ENCODE data around the gene MPLKIP.
"Not testable (repeated sequence)": the region's sequence is repeated elsewhere in the genome, so short reads cannot be mapped to it uniquely, and the experiment has no call there.

Gene MPLKIP

DNA sequence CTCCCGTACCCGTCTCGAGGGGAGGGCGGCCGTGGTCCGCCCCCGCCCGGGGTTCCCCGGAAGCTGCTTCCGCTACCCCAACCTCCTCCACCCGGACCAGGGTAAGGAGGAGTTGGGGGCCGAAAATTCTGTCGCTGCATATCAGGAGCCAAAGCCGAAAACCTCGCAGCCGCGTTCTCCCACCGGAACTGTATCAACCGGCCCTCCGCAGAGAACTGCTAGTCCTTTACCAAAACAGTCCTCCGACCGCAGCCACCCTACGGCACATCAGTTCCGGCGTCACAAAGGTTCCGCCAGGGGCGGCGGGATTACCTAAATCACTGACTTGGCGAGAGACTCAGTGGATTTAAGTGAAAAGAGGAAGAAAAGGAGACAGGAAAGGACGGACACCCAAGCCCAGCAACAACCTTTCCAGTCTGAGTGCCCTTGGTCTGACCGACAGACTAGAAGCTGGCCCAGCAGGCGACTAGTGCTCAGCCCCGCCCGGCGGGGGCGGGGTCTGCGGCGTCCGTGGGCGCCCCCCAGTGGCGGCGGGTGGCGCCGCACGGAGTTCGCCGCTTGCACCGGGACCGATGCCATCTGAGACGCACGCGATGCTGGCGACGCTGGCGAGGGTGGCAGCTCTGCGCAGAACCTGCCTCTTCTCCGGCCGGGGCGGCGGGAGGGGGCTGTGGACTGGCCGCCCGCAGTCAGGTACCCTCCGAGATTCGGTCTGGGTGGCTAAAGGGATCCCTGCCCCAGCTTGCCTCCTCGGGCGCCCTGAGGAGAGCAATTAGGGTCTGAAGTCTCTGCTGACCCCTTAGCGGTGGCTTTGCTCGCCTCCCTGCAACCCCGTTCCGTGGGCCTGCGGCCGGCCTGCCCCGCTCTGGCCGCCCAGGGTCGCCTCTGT, at the start of gene MPLKIP, which contains the start of gene SUGCT:
MPLKIP (minus strand) TSS at position 195 of the 889 bp plus-strand sequence; CDS start at position 140, 55 bp downstream.
SUGCT (plus strand) TSS at position 578 of the 889 bp plus-strand sequence.
- peaks cover 4% of the 10 kb centered on the region for H3K36me3 Mint-ChIP-seq (ENCODE audit: low read depth)
- no peaks in the 10 kb centered on the region for H3K9me3 Mint-ChIP-seq
- H3K4me3 Mint-ChIP-seq: peak within 1 kb of the TSS; percentile 93
- peak within 1 kb of the TSS; percentile 91 for H3K27ac Mint-ChIP-seq
- peaks cover 14% of the 10 kb centered on the region for H3K4me1 Mint-ChIP-seq (ENCODE audit: low read depth)
- peak; percentile 82 for DNase-seq (ENCODE audit: low spot score)
- peaks cover 6% of the 10 kb centered on the region for H3K27me3 Mint-ChIP-seq (ENCODE audit: low read depth)

DNA sequence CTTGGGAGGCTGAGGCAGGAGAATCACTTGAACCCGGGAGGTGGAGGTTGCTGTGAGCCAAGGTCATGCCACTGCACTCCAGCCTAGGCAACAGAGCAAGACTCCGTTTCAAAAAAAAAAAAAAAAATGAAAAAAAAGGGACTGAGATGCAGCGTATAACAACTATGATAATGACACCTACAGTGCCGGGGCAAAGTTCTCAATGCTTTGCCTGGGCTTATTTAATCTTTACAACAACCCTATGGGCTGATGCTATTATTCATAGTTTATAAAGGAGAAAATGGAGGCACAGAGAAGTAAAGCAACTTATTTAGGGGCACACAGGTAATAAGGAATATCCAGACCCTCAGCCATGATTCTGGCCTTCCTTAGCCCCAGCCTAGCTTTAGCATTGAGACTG, 48.0 kb upstream of the MPLKIP start:
- H3K36me3 Mint-ChIP-seq (ENCODE audit: low read depth): no peaks in the 10 kb centered on the region
- no peak overlapping the region for H3K4me3 Mint-ChIP-seq
- H3K27ac Mint-ChIP-seq: no peak overlapping the region
- no peaks in the 10 kb centered on the region for H3K27me3 Mint-ChIP-seq (ENCODE audit: low read depth)
- DNase-seq (ENCODE audit: low spot score): no peak
- no peaks in the 10 kb centered on the region for H3K9me3 Mint-ChIP-seq
- H3K4me1 Mint-ChIP-seq (ENCODE audit: low read depth): no peaks in the 10 kb centered on the region

DNA sequence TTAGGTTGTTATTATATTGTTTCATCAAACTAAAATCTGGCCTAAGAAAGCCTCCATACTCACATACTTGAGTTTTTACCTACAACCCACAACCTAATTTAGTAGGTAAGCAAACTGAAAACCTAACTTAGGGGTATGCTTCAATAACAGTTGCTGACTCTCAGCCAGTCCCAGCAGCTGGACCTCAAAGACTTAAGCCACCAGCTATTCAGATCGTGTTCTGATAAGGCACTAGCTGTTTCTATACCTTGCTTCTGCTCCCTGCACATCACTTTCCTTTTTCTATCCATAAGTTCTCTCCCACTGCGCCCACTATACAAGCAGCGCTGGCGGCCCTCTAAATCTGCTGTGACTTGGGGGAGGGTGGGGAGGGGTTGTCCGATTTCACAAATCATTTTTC, 42.6 kb upstream of the MPLKIP start:
- DNase-seq (ENCODE audit: low spot score): no peak
- Mint-ChIP-seq H3K4me1 (ENCODE audit: low read depth) (no peaks in the 10 kb centered on the region), H3K9me3 (no peaks in the 10 kb centered on the region), H3K36me3 (ENCODE audit: low read depth) (no peaks in the 10 kb centered on the region), H3K27ac (no peak overlapping the region), H3K27me3 (ENCODE audit: low read depth) (no peaks in the 10 kb centered on the region), H3K4me3 (no peak overlapping the region)

DNA sequence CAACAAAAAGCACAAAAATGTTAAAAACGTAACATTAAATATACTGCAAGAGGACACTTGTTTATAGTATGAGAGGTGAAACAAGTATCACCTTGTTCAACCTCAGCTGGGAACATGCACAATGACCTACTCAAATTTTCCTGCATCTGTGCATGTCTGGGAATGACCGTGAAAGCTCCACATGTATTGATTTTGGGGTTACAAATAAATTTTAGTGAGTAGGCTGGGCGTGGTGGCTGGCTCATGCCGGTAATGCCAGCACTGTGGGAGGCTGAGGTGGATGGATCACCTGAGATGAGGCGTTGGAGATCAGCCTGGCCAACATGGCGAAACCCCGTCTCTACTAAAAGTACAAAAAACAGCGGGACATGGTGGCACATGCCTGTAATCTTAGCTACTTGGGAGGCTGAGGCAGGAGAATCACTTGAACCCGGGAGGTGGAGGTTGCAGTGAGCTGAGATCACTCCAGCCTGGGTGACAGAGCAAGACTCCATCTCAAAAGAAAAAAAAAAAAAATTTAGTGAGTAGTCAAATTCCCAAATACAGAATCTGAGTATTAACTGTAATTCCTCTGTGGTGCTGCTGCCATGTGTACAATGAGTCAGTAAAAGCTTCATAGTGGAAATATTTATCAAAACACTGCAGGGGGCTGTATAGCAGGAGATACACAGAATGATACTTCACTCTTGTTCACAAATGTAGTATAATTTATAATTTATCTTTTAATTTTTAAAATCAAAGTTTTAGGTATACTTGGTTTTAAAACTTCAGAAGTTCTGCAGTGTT, 41.5 kb upstream of the MPLKIP start:
- Mint-ChIP-seq H3K4me3 (no peak overlapping the region), H3K4me1 (ENCODE audit: low read depth) (no peaks in the 10 kb centered on the region), H3K27ac (no peak overlapping the region), H3K27me3 (ENCODE audit: low read depth) (no peaks in the 10 kb centered on the region), H3K9me3 (no peaks in the 10 kb centered on the region), H3K36me3 (ENCODE audit: low read depth) (no peaks in the 10 kb centered on the region)
- DNase-seq (ENCODE audit: low spot score): no peak

DNA sequence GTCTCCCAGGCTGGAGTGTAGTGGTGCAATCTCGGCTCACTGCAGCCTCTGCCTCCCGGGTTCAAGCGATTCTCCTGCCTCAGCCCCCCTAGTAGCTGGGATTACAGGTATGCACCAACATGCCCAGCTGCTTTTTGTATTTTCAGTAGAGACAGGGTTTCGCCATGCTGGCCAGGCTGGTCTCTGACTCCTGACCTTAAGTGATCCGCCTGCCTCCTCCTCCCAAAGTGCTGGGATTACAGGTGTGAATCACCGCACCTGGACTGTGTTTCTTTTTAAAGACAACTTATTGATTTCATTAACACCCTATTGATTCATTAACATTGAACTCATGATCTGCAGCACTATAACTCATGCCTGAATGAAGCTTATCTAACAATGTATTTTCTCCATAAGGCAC, 40.8 kb upstream of the MPLKIP start:
- not testable (repeated sequence) for H3K36me3 Mint-ChIP-seq (ENCODE audit: low read depth); H3K9me3 Mint-ChIP-seq; DNase-seq (ENCODE audit: low spot score); H3K27me3 Mint-ChIP-seq (ENCODE audit: low read depth); H3K27ac Mint-ChIP-seq; H3K4me3 Mint-ChIP-seq; H3K4me1 Mint-ChIP-seq (ENCODE audit: low read depth)

DNA sequence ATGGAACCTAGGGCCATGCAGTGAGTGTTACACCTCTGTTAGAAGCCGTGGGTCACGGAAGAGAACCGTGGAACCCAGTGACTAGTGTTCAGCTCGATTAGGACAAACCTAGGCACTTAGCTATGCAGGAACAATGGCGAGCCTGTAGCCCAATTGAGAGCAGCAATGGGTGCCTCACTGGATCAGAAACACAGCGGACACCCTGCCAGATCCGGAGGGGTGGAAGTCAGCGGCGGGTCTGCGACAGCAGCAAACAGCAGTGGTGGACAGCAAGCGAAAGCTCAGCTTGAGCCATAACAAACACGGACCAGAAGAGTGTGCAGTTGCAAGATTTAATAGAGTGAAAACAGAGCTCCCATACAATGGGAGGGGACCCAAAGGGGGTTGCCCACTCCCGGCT, 38.7 kb upstream of the MPLKIP start:
- H3K9me3 Mint-ChIP-seq; H3K27ac Mint-ChIP-seq; DNase-seq (ENCODE audit: low spot score); H3K4me1 Mint-ChIP-seq (ENCODE audit: low read depth); H3K4me3 Mint-ChIP-seq; H3K36me3 Mint-ChIP-seq (ENCODE audit: low read depth); H3K27me3 Mint-ChIP-seq (ENCODE audit: low read depth): not testable (repeated sequence)

DNA sequence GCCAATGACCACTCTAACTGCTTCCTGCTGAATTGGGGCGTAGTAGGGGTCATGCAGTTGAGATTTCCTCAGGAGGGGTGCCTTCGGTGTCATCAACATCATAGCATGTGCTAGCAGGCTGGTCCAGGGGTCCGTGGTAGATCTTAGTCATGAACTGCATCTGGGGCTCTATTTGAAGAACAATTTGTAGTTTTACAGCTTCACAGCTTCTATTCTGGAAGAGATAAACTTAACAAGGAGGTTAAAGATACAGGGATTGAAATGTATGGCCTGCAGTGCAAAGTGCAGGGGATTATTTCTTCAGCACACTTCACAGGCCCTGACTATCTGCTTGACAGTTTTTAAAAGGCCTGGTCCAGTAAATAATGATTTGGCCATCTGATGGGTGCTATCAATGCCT, 33.8 kb upstream of the MPLKIP start:
- not testable (repeated sequence) for DNase-seq (ENCODE audit: low spot score); H3K4me1 Mint-ChIP-seq (ENCODE audit: low read depth); H3K9me3 Mint-ChIP-seq; H3K36me3 Mint-ChIP-seq (ENCODE audit: low read depth); H3K4me3 Mint-ChIP-seq; H3K27ac Mint-ChIP-seq; H3K27me3 Mint-ChIP-seq (ENCODE audit: low read depth)

DNA sequence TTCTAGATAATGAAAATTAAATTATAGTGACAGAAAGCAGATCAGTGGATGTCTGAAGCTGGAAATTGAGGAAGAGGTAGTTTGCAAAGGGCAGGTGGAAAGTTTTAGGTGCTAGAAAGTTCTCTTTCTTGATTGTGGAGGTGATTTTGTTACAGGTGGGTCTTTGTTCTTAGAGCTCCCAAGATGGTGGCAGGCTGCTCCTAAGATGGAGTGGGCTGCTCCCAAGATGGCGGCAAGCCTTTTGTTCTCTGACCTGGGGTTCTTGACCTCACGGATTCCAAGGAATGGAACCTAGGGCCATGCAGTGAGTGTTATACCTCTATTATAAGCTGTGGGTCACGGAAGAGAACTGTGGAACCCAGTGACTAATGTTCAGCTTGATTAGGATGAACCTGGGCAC, 32.9 kb upstream of the MPLKIP start:
- Mint-ChIP-seq H3K27ac (no peak overlapping the region), H3K4me1 (ENCODE audit: low read depth) (no peaks in the 10 kb centered on the region), H3K36me3 (ENCODE audit: low read depth) (no peaks in the 10 kb centered on the region), H3K27me3 (ENCODE audit: low read depth) (no peaks in the 10 kb centered on the region), H3K4me3 (no peak overlapping the region), H3K9me3 (no peaks in the 10 kb centered on the region)
- DNase-seq (ENCODE audit: low spot score): no peak

DNA sequence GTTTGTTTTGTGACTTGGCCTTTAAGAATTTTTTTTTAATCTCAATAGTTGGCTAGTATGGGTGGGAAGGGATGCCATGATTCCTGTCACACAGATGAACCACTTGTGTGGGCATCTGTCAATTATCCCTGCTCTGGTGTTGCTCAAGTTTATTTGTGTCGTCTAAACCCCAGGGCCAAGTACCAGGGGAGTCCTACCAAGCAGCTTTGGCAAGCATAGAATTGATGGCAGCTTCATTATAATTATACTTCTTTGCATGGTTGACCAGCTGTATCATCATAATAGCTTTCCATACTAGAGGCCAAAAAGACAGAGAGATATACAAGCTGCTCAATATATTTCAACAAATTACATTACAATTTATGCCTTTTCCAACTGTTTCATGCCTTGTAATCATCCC, 30.8 kb upstream of the MPLKIP start:
- no peaks in the 10 kb centered on the region for H3K4me1 Mint-ChIP-seq (ENCODE audit: low read depth)
- no peaks in the 10 kb centered on the region for H3K27me3 Mint-ChIP-seq (ENCODE audit: low read depth)
- H3K36me3 Mint-ChIP-seq (ENCODE audit: low read depth): no peaks in the 10 kb centered on the region
- no peaks in the 10 kb centered on the region for H3K9me3 Mint-ChIP-seq
- no peak overlapping the region for H3K4me3 Mint-ChIP-seq
- H3K27ac Mint-ChIP-seq: no peak overlapping the region
- DNase-seq (ENCODE audit: low spot score): no peak

DNA sequence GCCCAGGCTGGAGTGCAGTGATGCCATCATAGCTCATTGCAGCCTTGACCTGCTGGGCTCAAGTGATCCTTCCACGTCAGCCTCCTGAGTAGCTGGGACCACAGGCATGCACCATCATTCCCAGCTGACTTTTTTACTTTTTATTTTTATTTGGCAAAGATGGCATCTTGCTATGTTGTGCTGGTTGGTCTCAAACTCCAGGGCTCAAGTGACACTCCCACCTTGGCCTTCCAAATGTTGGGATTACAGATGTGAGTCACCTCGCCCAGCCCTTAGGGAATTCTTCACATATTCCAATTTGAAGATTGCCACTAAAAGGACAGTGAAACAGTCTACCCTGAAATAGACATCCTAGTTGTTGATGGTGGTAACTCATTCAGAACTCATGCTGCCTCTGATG, 28.1 kb upstream of the MPLKIP start:
- peaks cover 3% of the 10 kb centered on the region for H3K27me3 Mint-ChIP-seq (ENCODE audit: low read depth)
- H3K27ac Mint-ChIP-seq: no peak overlapping the region
- H3K4me1 Mint-ChIP-seq (ENCODE audit: low read depth): no peaks in the 10 kb centered on the region
- H3K4me3 Mint-ChIP-seq: no peak overlapping the region
- no peaks in the 10 kb centered on the region for H3K9me3 Mint-ChIP-seq
- DNase-seq (ENCODE audit: low spot score): no peak
- no peaks in the 10 kb centered on the region for H3K36me3 Mint-ChIP-seq (ENCODE audit: low read depth)

DNA sequence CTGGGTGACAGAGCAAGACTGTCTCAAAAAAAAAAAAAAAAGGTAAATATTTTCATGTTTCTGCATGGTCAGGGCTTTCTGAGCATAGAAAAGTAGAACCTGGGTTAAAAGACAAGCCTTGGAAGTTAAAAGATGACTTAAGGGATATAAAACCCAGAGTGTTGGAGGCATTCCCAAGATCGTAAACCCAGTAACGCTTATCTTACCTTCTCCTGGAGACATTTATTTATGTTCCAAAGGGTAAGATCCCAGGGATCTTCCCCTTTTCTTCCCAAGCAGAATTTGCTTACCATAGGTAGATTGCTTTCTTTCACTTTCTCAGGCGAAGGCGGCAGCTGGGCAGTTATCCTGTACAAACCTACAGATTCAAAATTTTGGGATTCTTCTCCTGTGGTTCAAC, 22.6 kb upstream of the MPLKIP start:
- H3K27me3 Mint-ChIP-seq (ENCODE audit: low read depth): peaks cover 3% of the 10 kb centered on the region
- no peak overlapping the region for H3K4me3 Mint-ChIP-seq
- no peaks in the 10 kb centered on the region for H3K4me1 Mint-ChIP-seq (ENCODE audit: low read depth)
- no peaks in the 10 kb centered on the region for H3K9me3 Mint-ChIP-seq
- H3K36me3 Mint-ChIP-seq (ENCODE audit: low read depth): no peaks in the 10 kb centered on the region
- no peak overlapping the region for H3K27ac Mint-ChIP-seq
- no peak for DNase-seq (ENCODE audit: low spot score)

DNA sequence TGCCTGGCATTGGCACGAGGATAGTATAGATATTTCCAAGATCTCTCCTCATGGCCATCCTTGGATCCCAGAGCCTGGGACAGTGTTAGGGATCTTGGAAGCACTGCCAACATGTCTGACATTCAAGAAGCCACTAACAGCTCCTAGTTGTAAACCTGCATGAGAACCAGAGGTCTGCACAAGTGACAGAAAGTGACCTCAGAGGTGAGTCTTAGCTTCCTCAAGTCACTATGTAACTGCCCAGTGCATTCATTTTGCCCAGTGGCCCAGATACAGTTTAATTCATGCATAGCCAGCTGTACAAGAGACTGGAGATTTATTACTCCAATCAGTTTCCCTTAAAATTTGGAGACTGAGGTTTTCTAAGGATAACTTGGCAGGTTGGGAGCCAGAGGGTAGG, 17.1 kb upstream of the MPLKIP start:
- DNase-seq (ENCODE audit: low spot score): no peak
- peaks cover 3% of the 10 kb centered on the region for H3K4me1 Mint-ChIP-seq (ENCODE audit: low read depth)
- no peaks in the 10 kb centered on the region for H3K9me3 Mint-ChIP-seq
- no peak overlapping the region for H3K4me3 Mint-ChIP-seq
- H3K27me3 Mint-ChIP-seq (ENCODE audit: low read depth): no peaks in the 10 kb centered on the region
- no peak overlapping the region for H3K27ac Mint-ChIP-seq
- no peaks in the 10 kb centered on the region for H3K36me3 Mint-ChIP-seq (ENCODE audit: low read depth)

DNA sequence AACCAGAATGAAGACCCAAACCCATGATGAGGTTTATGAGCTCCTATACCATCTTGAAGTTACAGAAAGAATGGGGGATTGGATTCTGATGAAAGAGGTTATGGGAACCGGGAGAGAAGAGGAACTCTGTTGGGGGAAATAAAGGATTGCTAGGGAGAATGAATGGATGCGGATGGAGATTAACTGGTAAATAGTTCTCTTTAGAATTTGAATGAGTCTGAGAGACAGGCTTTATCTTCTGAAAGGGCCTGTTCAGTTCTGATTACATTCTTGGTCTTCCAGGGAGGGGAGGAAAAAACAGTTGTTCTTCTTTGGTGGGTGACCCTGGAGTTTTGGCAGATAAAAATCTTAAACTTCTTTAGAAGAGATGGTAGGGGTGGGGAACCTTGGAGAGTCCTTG, 14.2 kb upstream of the MPLKIP start:
- Mint-ChIP-seq H3K36me3 (ENCODE audit: low read depth) (no peaks in the 10 kb centered on the region), H3K27me3 (ENCODE audit: low read depth) (peaks cover 9% of the 10 kb centered on the region), H3K4me3 (no peak overlapping the region), H3K4me1 (ENCODE audit: low read depth) (peaks cover 3% of the 10 kb centered on the region), H3K27ac (no peak overlapping the region), H3K9me3 (no peaks in the 10 kb centered on the region)
- DNase-seq (ENCODE audit: low spot score): no peak

DNA sequence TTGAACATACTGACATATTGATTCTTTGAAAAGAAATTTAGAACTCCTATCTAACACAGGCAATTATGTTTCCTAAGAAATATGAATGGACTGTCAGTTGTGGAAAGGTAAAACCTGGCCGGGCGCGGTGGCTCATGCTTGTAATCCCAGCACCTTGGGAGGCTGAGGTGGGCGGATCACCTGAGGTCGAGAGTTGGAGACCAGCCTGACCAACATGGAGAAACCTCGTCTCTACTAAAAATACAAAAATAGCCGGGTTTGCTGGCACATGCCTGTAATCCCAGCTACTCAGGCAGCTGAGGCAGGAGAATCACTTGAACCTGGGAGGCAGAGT, 13.8 kb upstream of the MPLKIP start:
- not testable (repeated sequence) for DNase-seq (ENCODE audit: low spot score); H3K27me3 Mint-ChIP-seq (ENCODE audit: low read depth); H3K4me3 Mint-ChIP-seq; H3K36me3 Mint-ChIP-seq (ENCODE audit: low read depth); H3K9me3 Mint-ChIP-seq; H3K4me1 Mint-ChIP-seq (ENCODE audit: low read depth); H3K27ac Mint-ChIP-seq

Measured in T-helper 2 cell treated with Interferon-gamma antibody and Interleukin-4, amounts not matched to agents 5 μg/mL and 100 μg/mL, for 36 hours (primary cell).